Measurements from ENCODE around the gene STAT5A.
"Not testable (repeated sequence)": the region's sequence is repeated elsewhere in the genome, so short reads cannot be mapped to it uniquely, and the experiment has no call there.

The STAT5A gene

GRCh38 chr17:42285346-42286050 lies 2.8 kb upstream of the STAT5A start:
- DNase-seq (ENCODE audit: low read depth) = no peak

- no peak for DNase-seq (ENCODE audit: low read depth)
Measured at GRCh38 chr17:42286411-42287221, 1.7 kb upstream of the STAT5A start.

GRCh38 chr17:42287305-42287976 lies 857 bp upstream of the STAT5A start:
- no peak for DNase-seq (ENCODE audit: low read depth)

GRCh38 chr17:42288803-42289610 lies 709 bp downstream of the STAT5A start:
- no peak for DNase-seq (ENCODE audit: low read depth)

GRCh38 chr17:42289611-42290181 lies 1.4 kb downstream of the STAT5A start:
- no peak for DNase-seq (ENCODE audit: low read depth)

GRCh38 chr17:42290577-42290976 lies 2.3 kb downstream of the STAT5A start:
- no peak for DNase-seq (ENCODE audit: low read depth)

GRCh38 chr17:42291129-42291528 lies 2.8 kb downstream of the STAT5A start:
- no peak for DNase-seq (ENCODE audit: low read depth)

- no peak for DNase-seq (ENCODE audit: low read depth)
Measured at GRCh38 chr17:42294469-42295398, 6.4 kb downstream of the STAT5A start.

GRCh38 chr17:42296012-42296411 lies 7.7 kb downstream of the STAT5A start:
- no peak for DNase-seq (ENCODE audit: low read depth)

- DNase-seq (ENCODE audit: low read depth) = not testable (repeated sequence)
Measured at GRCh38 chr17:42297775-42298174, 9.5 kb downstream of the STAT5A start.

- DNase-seq (ENCODE audit: low read depth) = not testable (repeated sequence)
Measured at GRCh38 chr17:42299361-42299760, 11.1 kb downstream of the STAT5A start.

GRCh38 chr17:42299913-42300312 lies 11.6 kb downstream of the STAT5A start:
- DNase-seq (ENCODE audit: low read depth) = not testable (repeated sequence)

- no peak for DNase-seq (ENCODE audit: low read depth)
Measured at GRCh38 chr17:42301022-42301421, 12.7 kb downstream of the STAT5A start.

- no peak for DNase-seq (ENCODE audit: low read depth)
Measured at GRCh38 chr17:42303694-42304093, 15.4 kb downstream of the STAT5A start.

GRCh38 chr17:42304187-42305030 lies 16.1 kb downstream of the STAT5A start:
- DNase-seq (ENCODE audit: low read depth) = no peak

GRCh38 chr17:42305031-42305330 lies 16.7 kb downstream of the STAT5A start:
- DNase-seq (ENCODE audit: low read depth) = not testable (repeated sequence)

- DNase-seq (ENCODE audit: low read depth) = no peak
Measured at GRCh38 chr17:42305543-42306384, 17.5 kb downstream of the STAT5A start.

GRCh38 chr17:42306385-42306667 lies 18.0 kb downstream of the STAT5A start:
- no peak for DNase-seq (ENCODE audit: low read depth)

- DNase-seq (ENCODE audit: low read depth) = no peak
Measured at GRCh38 chr17:42307362-42307927, 19.1 kb downstream of the STAT5A start.
